G401 (cell line): ENCODE data around the gene SPACA9. TPM values are rescaled to one million over a fixed set of nuclear protein-coding genes. Genes with fewer than 3 reads are reported as not detected.

Experiments used
- DNase-seq: peaks from one replicate; pipeline ENCODE4 v3.0.0-alpha.2; 2015; ENCODE audit warnings: low spot score
- in situ Hi-C: cut with HindIII; loops from 2 replicates; pipeline ENCODE4 v1.10.0; 2016; ENCODE audit warnings: low sequenced_read_pairs, mixed read lengths
- total RNA-seq: library from RNA; depleted of rRNA; stranded (reverse); fragments of >200 nt; shearing (Covaris generic); gene quantifications from 2 replicates; pipeline ENCODE4 v1.2.3, GENCODE V29; 2014; rRNA removed

SPACA9 gene
- total RNA-seq, 1 experiment from 2014 or later, result 5.5 TPM

DNA sequence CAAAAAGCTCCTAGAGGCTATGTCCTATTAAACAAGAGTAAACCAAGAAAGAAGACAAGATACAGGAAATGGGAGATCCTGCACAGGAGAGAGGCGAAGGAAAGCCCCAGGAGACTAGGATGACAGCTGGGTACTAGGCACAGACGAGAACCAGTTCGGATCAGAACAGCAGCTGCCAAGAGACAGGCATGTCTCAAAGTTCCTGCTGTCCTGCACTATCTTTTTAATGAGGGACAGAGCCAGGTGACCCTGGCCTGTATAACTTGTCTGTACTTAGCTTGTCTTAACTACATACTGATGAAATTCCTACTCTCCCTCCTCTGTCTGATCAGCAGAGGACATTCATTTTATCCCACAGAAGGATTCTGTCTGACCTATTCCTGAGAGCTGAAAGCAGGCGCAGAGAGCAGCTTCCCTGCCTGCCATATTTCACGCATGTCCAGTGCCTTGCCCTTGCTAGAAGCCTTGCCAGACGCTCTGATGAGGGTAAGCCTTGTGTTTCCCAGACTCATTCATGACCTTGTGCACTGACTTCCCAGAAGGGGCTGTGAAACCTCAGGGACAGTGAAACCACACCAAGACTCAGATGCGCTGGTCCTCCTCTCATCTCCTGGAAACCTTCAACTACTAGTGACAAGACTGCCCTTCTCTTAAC, 41.0 kb downstream of the SPACA9 start:
- in situ Hi-C loops, result no loop called here
- DNase-seq, result no peak

DNA sequence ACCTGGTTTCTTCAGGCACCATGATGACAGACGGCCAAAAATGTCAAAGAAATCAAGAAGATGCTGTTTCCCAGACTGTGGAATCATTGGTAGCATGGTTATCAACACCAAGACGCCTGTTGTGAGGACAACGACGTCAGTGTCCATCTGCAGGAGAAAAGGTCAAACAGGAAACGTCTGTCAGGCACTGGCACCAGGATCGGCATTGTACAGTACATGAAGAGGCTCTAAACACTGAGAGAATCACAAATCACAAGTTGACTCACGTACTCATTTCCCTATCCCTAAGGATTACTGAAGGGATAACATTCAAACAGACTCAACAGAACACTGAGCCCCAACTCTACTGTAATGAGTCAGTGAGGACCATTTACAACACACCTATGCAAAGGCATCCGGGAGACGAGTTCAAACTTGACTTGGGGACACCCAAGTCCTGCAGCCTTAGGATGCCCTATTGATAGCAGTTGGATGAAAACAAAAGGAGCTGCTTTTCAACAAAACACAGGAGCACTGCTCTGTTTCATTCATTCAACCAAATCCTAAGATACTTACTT, 44.7 kb downstream of the SPACA9 start:
- in situ Hi-C loops, result no loop called here
- no peak for DNase-seq

DNA sequence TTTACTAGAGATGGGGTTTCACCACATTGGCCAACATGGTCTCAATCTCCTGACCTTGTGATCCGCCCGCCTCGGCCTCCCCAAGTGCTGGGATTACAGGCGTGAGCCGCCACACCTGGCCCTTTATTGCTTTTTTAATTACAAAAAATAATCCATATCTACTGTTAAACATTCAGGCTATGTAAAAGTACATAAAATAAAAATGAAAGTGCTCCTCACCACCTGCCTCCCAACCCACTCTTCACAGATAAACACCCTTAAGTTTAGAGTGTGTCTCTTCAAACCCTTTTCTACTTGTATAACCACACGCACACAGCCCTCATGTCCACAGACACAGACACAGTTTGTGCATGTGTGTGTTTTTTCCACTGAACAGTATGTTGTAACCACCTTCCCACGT, 49.0 kb downstream of the SPACA9 start:
- in situ Hi-C loops, result no loop called here
- no peak for DNase-seq

DNA sequence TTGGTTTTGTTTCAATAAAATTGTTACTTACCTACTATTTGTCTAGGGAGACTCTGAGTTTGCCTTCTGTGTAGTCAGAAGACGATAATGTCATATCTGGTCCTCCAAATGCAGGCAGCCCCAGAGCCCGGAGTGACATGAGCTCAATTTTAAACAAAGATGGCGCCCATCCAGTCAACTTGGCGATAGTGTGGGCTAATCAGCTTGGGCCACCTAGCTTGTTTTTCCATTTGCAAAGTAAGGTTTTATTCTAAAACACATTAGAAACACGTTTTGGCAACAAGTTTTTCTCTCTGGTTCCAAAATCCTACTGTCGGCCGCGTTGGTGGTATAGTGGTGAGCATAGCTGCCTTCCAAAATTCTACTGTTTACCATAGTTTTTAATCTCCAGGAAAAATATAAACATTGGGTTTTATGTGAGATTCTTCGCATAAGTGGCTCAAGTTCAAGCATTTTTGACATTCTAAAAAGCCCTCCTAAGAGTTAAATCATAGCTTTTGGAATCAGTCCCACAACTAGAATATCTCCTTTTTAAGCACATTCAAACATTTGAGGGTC, 52.6 kb downstream of the SPACA9 start:
- in situ Hi-C loops, result no loop called here
- no peak for DNase-seq

DNA sequence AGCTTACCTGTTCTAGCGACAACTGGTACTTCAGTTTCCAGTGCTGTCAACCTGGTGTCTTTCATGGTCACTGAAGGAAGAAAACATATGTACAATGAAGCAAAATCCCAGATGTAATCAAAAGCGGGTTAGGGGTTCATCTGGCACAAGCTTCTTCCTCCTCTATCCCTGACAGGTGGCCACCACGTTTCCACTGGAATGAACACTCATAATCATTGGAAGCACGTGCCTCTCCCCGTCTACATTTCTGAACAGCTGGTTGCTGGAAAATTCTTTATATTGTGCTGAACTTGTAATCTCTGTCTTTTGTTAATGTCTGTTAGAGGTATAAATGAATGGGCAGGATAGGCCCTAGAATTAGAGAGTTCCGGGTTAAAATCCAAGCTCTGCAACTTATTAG, 56.3 kb downstream of the SPACA9 start:
- in situ Hi-C loops, result no loop called here
- no peak for DNase-seq

DNA sequence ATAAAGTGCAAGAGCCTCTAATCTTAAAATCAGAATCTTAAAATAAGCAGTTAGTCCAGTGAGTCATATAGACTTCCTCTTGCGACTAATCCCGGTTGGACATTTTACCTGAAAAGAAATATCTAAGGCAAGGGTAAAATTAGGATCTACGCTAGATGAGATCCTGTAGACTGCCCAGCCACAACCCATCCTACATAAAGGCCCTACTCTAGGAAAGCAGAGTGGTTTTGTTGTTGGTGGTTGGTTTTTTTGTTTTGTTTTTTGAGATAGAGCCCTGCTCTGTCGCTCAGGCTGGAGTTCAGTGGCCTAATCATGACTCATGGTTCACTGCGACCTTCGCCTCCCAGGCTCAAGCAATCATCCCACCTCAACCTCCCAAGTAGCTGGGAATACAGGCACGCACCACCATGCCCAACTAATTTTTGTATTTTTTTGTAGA, 58.8 kb downstream of the SPACA9 start:
- DNase-seq, result no peak
- in situ Hi-C loops, result no loop called here

DNA sequence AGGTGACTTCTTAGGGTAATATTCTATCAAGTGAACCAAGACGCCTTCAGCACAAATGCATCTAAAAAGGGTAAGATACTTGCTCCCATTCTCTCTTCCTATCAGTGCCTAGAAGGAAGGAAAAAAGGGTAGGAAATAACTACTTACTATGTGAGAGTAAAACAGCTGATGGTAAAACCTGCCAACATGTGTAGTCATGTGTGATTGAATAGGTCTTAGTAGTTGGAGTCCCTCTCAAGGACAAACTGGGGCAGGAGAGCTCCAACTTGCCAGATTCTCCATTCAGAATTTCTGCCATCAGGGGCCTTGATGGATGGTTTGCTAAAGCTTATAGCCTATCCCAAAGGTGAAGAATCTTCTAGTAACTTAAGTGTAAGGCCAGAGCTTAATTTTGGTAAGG, 60.5 kb downstream of the SPACA9 start:
- in situ Hi-C loops, result no loop called here
- DNase-seq, result no peak

Other genes starting within 250 kb of the SPACA9 start
- gene DDX31, start 208.9 kb upstream of the SPACA9 start, total RNA-seq, result 17.6 and 21.9 TPM in 2 replicates
- gene GTF3C4, start 208.4 kb upstream of the SPACA9 start, total RNA-seq, result 21.2 and 24.5 TPM in 2 replicates
- 0.37 and 3.6 TPM in 2 replicates for gene AK8, start 614 bp upstream of the SPACA9 start, total RNA-seq
- gene TSC1, start 65.7 kb downstream of the SPACA9 start, total RNA-seq, result 12.0 and 28.8 TPM in 2 replicates
- gene GFI1B, start 99.8 kb downstream of the SPACA9 start, total RNA-seq, result 1.5 TPM in 1 of 2 replicates, not detected in the other
- 96.1 and 101 TPM in 2 replicates for gene GTF3C5, start 152.1 kb downstream of the SPACA9 start, total RNA-seq
- gene CEL, start 183.1 kb downstream of the SPACA9 start, total RNA-seq, result 0.31 and 0.92 TPM in 2 replicates
- 21.7 and 29.8 TPM in 2 replicates for gene RALGDS, start 242.3 kb downstream of the SPACA9 start, total RNA-seq